Activated CD8-positive, alpha-beta memory T cell treated with anti-CD3 and anti-CD28 coated beads for 1 hour (primary cell): ENCODE measurements around the gene PALLD.

Experiments used
- DNase-seq, 2 donors: peaks; one replicate each; pipeline ENCODE4 v3.0.0-alpha.2; 2020; ENCODE audit warnings: low read depth in 1 of 2; ENCODE audit errors: extremely low read depth in 1 of 2

Gene PALLD

GRCh38 chr4:168637872-168638756 lies 141.3 kb downstream of the PALLD start:
- no peak for DNase-seq

GRCh38 chr4:168639914-168640313 lies 143.1 kb downstream of the PALLD start:
- DNase-seq = no peak

GRCh38 chr4:168641811-168642140 lies 144.9 kb downstream of the PALLD start:
- DNase-seq = no peak

GRCh38 chr4:168642591-168642990 lies 145.7 kb downstream of the PALLD start:
- no peak for DNase-seq

- DNase-seq = no peak
These were observed 146.4 kb downstream of the PALLD start for GRCh38 chr4:168643111-168643795.

GRCh38 chr4:168643796-168644159 lies 146.9 kb downstream of the PALLD start:
- no peak for DNase-seq

- DNase-seq = no peak
These were observed 149.3 kb downstream of the PALLD start for GRCh38 chr4:168646001-168646768.

- DNase-seq = no peak
These were observed 151.0 kb downstream of the PALLD start for GRCh38 chr4:168647646-168648375.

- DNase-seq = no peak
These were observed 151.6 kb downstream of the PALLD start for GRCh38 chr4:168648494-168648893.

GRCh38 chr4:168648929-168649328 lies 152.1 kb downstream of the PALLD start:
- no peak for DNase-seq

GRCh38 chr4:168651374-168651773 lies 154.5 kb downstream of the PALLD start:
- no peak for DNase-seq

- no peak for DNase-seq
These were observed 155.0 kb downstream of the PALLD start for GRCh38 chr4:168651864-168652263.

GRCh38 chr4:168652755-168653154 lies 155.9 kb downstream of the PALLD start:
- no peak for DNase-seq

- no peak for DNase-seq
These were observed 157.4 kb downstream of the PALLD start for GRCh38 chr4:168654104-168654847.

GRCh38 chr4:168654848-168655174 lies 158.0 kb downstream of the PALLD start:
- no peak for DNase-seq

GRCh38 chr4:168655182-168655581 lies 158.3 kb downstream of the PALLD start:
- no peak for DNase-seq

GRCh38 chr4:168656055-168656660 lies 159.3 kb downstream of the PALLD start:
- DNase-seq = no peak

- DNase-seq = no peak
These were observed 160.2 kb downstream of the PALLD start for GRCh38 chr4:168656946-168657473.

GRCh38 chr4:168658751-168659150 lies 161.9 kb downstream of the PALLD start:
- no peak for DNase-seq
